Right ventricle myocardium inferior (tissue), 1 donor: ENCODE measurements around the gene SHC4. TPM values are rescaled to one million over a fixed set of nuclear protein-coding genes. Genes with fewer than 3 reads are reported as not detected.

ENCODE experiments used
- ATAC-seq: fragments of 200-7000 bp; cut with Tn5 transposase; one replicate; pipeline ENCODE4 v1.9.1; 2020; ENCODE audit warnings: mild to moderate bottlenecking, moderate library complexity
- DNase-seq: peaks from one replicate; pipeline ENCODE4 v3.0.0; 2021; ENCODE audit errors: missing footprints
- intact Hi-C: fragments of 100-400 bp; cut with DNase I; formaldehyde crosslinking; loops from one replicate; pipeline ENCODE4 v1.11.0; 2022
- total RNA-seq: library from RNA; stranded (reverse); fragmentation: NEBNext Ultra II Directional; extraction: Animal tissue kit (Norgen Biotek cat#: 25700); gene quantifications from one replicate; pipeline ENCODE4 v1.2.1, GENCODE V29; 2021
- donor health status: DM: no; HTN: yes; CAD: no; lungs with severe emphysema.

SHC4 gene
- total RNA-seq, 1 donor from 2014 or later, result 1.5 TPM

GRCh38 chr15:48896869-48897814 is 66.6 kb downstream of the SHC4 start:
- no peak for DNase-seq
- intact Hi-C loops, result no loop called here
- ATAC-seq, result peak; percentile 74

- no peak for ATAC-seq
- intact Hi-C loops, result no loop called here
- no peak for DNase-seq
These were observed 70.4 kb downstream of the SHC4 start for GRCh38 chr15:48893311-48893710.

DNA sequence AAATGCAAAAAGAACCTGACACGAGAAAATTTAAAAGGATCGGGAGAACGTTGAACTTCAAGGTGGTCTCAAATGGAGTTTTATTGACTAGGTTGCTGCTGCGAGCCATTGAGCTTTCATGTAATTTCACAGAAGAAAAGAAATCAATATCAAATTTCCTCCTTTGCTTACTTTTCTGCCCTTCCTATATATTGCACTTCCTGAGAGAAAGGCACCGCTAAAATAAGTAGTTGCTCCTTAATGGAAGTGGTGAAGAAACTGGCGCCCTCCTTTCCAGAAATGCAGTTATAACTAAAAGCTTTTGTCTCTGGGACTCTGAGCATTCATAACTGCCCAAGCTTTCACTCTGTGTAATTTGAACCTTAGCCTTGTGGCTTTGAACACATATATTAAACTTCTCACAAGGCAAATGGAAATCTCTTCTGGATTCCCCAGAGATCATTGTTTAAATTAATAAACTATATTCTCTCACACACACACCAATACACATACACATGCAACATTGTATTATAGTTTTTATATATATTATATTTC is 72.4 kb downstream of the SHC4 start:
- ATAC-seq, result no peak
- no peak for DNase-seq
- intact Hi-C loops, result no loop called here

GRCh38 chr15:48890375-48890972 is 73.2 kb downstream of the SHC4 start:
- ATAC-seq (no peak), DNase-seq (no peak)
- intact Hi-C loops, result no loop called here

DNA sequence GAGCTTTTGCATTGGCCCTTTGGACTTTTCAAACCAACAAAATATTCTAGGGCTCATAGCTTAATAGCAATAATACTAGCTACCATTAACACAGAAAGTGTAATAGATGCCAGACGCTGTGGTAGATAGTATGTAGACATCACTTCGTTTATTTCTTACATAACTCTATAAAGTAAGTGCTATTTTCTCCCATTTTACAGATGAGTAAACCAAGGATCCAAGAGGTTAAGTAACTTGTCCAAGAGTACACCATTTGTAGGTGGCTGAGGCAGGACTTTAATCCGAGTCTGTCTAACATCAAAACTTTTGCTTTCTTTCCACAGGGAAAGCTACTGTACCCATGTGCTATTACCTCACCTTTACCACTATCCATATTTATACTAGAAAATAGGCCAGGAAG is 73.8 kb downstream of the SHC4 start:
- DNase-seq (no peak), ATAC-seq (no peak)
- intact Hi-C loops, result no loop called here

DNA sequence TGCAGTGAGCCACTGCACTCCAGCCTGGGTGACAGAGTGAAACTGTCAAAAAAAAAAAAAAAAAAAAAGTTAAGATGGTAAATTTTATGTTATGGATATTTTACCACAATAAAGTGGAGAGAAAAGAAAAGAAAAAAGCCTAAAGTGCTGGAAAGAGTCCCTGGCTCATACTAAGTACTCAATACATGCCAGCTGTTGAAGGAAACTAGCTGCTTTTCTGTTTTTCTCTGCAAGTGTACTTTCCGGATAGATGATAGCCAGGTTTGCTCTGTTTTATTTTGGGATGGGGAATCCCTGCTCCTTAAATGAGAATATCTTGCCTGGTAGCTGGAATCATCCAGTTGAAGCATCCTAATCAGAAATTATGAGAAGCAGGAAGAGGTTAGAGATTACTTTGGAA is 74.9 kb downstream of the SHC4 start:
- intact Hi-C loops, result no loop called here
- ATAC-seq (peak; percentile 72), DNase-seq (no peak)

DNA sequence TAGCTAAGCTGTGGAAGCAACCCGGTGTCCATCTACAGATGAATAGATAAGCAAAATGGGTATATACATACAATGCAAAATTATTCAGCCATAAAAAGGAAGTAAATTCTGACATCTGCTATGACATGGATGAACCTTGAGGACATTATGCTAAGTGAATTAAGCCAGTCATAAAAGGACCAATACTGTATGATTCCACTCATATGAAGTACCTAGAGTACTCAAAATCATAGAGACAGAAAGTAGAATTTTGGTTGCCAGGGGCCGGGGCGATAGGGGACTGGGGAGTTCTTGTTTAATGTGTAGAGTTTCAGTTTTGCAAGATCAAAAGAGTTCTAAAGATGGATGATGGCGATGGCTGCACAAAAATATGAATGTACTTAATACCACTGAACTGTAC is 75.5 kb downstream of the SHC4 start:
- DNase-seq (no peak), ATAC-seq (no peak)
- intact Hi-C loops, result no loop called here

GRCh38 chr15:48887144-48887543 is 76.6 kb downstream of the SHC4 start:
- ATAC-seq (no peak), DNase-seq (no peak)
- intact Hi-C loops, result no loop called here

DNA sequence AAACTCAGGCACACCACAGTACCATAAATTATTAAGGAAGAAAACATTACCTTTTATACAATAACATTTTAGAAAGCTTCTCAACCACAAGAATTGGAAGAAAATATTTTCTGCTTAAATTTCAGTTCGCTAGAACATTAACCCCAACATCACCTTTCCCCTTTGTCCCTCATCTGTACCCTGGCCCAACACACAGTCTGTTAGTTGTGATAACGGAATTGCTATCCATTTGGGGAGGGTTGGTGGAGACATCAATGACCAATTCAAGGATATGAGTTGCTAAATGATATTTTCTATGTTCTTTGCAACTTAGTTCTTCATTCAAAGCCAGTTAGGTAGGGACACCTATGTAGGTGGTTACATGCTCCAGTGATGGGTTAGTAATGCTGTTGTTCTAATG is 80.0 kb downstream of the SHC4 start:
- intact Hi-C loops, result no loop called here
- DNase-seq (no peak), ATAC-seq (no peak)

GRCh38 chr15:48880070-48880634 is 83.6 kb downstream of the SHC4 start:
- DNase-seq (no peak), ATAC-seq (no peak)
- intact Hi-C loops, result no loop called here

GRCh38 chr15:48877630-48878595 is 85.8 kb downstream of the SHC4 start, which contains the start of gene EID1:
EID1 (plus strand) TSS chr15:48878134; CDS start chr15:48878177, 43 bp downstream.
- ATAC-seq (peak; percentile 99), DNase-seq (peak; percentile 95)
- intact Hi-C loops, result loop anchor here (2.0 to 10.0 kb wide), 4 partner anchors 85 to 747 kb away; partner anchors contain the start of genes DTWD1, FAM227B and SHC4

GRCh38 chr15:48876057-48876456 is 87.7 kb downstream of the SHC4 start:
- ATAC-seq (no peak), DNase-seq (no peak)
- intact Hi-C loops, result loop anchor here (5.0 to 10.0 kb wide), 2 partner anchors 271 to 749 kb away; partner anchors contain the start of genes DTWD1 and FAM227B

- no peak for ATAC-seq
- intact Hi-C loops, result loop anchor here (5.0 to 10.0 kb wide), 2 partner anchors 272 to 749 kb away; partner anchors contain the start of genes DTWD1 and FAM227B
- DNase-seq, result no peak
These were observed 88.3 kb downstream of the SHC4 start for GRCh38 chr15:48875241-48875960.

DNA sequence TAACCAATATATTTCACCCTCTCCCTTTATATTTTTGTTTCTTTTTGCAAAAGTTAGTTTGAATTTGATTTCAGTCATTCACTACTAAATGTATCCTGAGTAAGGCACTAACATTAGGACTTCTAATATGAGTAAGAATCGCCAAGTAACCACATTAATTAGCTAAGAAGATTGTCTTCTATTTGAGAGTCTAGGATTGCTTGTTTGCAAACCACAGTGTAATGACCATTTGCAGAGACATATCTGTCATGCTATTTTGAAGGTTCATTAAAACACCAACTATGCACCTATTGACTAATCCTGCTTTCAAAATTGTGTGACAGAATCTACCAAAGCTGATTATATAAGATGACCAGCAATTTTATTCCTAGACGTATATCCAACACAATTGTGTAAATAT is 91.1 kb downstream of the SHC4 start:
- intact Hi-C loops, result loop anchor here (10.0 kb wide), 1 partner anchor 752 kb away; the partner anchor contains the start of genes DTWD1 and FAM227B
- no peak for DNase-seq
- ATAC-seq, result no peak

DNA sequence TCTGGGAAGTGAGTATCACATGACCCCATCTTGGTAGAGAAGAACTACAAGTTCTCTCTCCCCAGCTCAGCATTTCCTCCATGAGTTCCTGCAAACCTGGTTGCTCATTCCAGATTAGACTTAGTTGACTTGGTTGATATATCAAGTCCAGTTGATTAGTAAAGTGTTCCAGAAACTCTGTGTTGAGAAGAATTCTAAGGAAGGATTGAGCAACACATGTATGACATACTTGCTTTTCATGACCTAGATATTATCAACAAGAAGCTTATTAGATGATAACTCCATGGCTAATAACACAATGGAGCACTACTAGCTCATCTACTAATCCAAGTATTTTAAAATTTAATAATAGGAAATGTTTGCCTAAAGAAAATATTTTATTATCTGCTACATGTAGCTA is 92.2 kb downstream of the SHC4 start:
- DNase-seq (no peak), ATAC-seq (no peak)
- intact Hi-C loops, result loop anchor here (10.0 kb wide), 1 partner anchor 753 kb away; the partner anchor contains the start of genes DTWD1 and FAM227B

DNA sequence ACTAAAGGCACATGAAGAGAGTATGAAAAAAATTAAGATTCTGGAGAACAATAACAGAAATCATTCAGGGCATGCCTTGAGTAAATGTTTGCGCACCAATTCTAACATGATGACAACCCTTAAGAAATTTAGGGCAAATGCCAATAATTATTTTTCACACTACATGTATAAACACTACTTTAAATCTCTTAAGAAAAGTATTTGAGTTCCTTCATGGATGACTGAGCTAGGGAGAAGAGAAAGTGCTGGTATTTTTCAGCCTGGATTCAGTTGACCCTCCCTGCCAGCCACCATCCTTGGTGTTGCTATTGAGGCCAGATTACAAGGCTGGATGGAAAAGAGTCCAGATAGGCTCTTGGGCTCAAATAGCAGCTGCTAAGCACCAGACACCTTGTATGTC is 93.8 kb downstream of the SHC4 start:
- intact Hi-C loops, result loop anchor here (10.0 kb wide), 1 partner anchor 755 kb away; the partner anchor contains the start of genes DTWD1 and FAM227B
- DNase-seq (no peak), ATAC-seq (no peak)

DNA sequence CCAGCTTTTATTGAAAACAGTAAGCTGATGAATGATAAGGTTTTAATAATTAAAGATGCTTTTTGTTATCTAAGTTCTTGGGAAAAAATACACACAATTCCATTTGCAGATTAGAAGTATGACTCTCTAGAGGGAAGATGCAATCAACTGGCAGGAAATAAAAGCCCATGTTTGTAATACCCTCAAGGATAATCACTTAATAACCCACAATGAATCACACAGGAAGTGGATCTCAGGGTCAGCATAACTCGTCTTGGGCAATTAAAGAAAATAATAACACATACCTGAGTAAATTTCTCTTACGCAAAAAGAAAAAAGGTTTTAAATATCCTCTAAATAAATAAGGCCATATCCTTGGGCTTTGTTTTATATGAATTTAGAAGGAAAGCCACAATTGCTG is 95.2 kb downstream of the SHC4 start:
- ATAC-seq (no peak), DNase-seq (no peak)
- intact Hi-C loops, result no loop called here
